CD14-positive monocyte (primary cell): ENCODE data around the gene BCL2L11. TPM values are rescaled to one million over a fixed set of nuclear protein-coding genes. Genes with fewer than 3 reads are reported as not detected.
A peak's percentile ranks its signal among the peaks of the same experiment; 100 is the strongest.

Experiments used
- DNase-seq, 3 donors: peaks; one replicate each; pipeline ENCODE4 v3.0.0-alpha.2; 2011 to 2022
- H2AFZ ChIP-seq: 2 replicates; pipeline ENCODE4 v1.6.0; 2012; ENCODE audit warnings: mild to moderate bottlenecking, low read depth, low read length, inconsistent platforms; ENCODE audit not compliant: insufficient read depth, poor library complexity, severe bottlenecking
- H3K27ac ChIP-seq, 2 donors: 1 replicate in 1 of 2; 2 replicates in 1 of 2; pipeline ENCODE4 v1.5.1; 2012 to 2013; ENCODE audit warnings: low read length in 2 of 2, control low read depth in 1 of 2, inconsistent platforms in 1 of 2, low read depth in 1 of 2, mild to moderate bottlenecking in 1 of 2
- H3K27me3 ChIP-seq, 2 donors: one replicate each; pipeline versions ENCODE4 v1.6.0 to v1.6.1; 2011 to 2013; ENCODE audit warnings: low read length in 2 of 2; ENCODE audit not compliant: control insufficient read depth in 2 of 2, insufficient read depth in 2 of 2
- H3K36me3 ChIP-seq, 2 donors: replicated peaks in 1 of 2; 1 replicate in 1 of 2; 2 replicates in 1 of 2; pipeline versions ENCODE4 v1.5.1 to v1.6.1; 2012 to 2013; ENCODE audit warnings: low read length in 2 of 2, control low read depth in 1 of 2, inconsistent platforms in 1 of 2, mild to moderate bottlenecking in 1 of 2; ENCODE audit not compliant: insufficient read depth in 2 of 2, control insufficient read depth in 1 of 2
- H3K4me1 ChIP-seq, 2 donors: 1 replicate in 1 of 2; 2 replicates in 1 of 2; pipeline versions ENCODE4 v1.5.1 to v1.6.1; 2012 to 2013; ENCODE audit warnings: low read length in 2 of 2, control low read depth in 1 of 2, inconsistent platforms in 1 of 2, mild to moderate bottlenecking in 1 of 2, moderate library complexity in 1 of 2; ENCODE audit not compliant: insufficient read depth in 2 of 2, control insufficient read depth in 1 of 2
- H3K4me2 ChIP-seq: replicated peaks from 2 replicates; pipeline ENCODE3; 2012; ENCODE audit warnings: low read length, moderate library complexity, mild to moderate bottlenecking; ENCODE audit not compliant: poor library complexity, severe bottlenecking; ENCODE audit errors: extremely low read depth
- H3K4me3 ChIP-seq, 3 experiments: fragments of 200-600 bp in 1 of 3; sonication (generic) in 1 of 3; replicated peaks in 1 of 3; 1 replicate in 2 of 3; 2 replicates in 1 of 3; pipeline ENCODE4 v1.5.1; 2011 to 2013; ENCODE audit warnings: low read length in 3 of 3, mild to moderate bottlenecking in 3 of 3, control low read depth in 2 of 3, low read depth in 2 of 3, inconsistent platforms in 1 of 3, moderate library complexity in 1 of 3
- H3K79me2 ChIP-seq: 2 replicates; pipeline ENCODE4 v1.6.0; 2012; ENCODE audit warnings: mild to moderate bottlenecking, control low read depth, inconsistent platforms, low read length, moderate library complexity; ENCODE audit not compliant: insufficient read depth
- H3K9ac ChIP-seq: 2 replicates; pipeline ENCODE4 v1.6.0; 2017; ENCODE audit warnings: low read length, mild to moderate bottlenecking; ENCODE audit not compliant: insufficient read depth, poor library complexity, severe bottlenecking
- H3K9me3 ChIP-seq, 2 donors: replicated peaks in 1 of 2; 1 replicate in 1 of 2; 2 replicates in 1 of 2; pipeline versions ENCODE4 v1.5.1 to v1.6.1; 2012 to 2013; ENCODE audit warnings: low read length in 2 of 2, control low read depth in 1 of 2; ENCODE audit not compliant: control insufficient read depth in 1 of 2, insufficient read depth in 1 of 2
- H4K20me1 ChIP-seq: 2 replicates; pipeline ENCODE4 v1.6.0; 2012; ENCODE audit warnings: mild to moderate bottlenecking, low read length, control low read depth, moderate library complexity; ENCODE audit not compliant: insufficient read depth
- H3K27ac Mint-ChIP-seq, 7 donors: one replicate each; pipeline ENCODE4 v1.8.0; 2020; ENCODE audit warnings: mild to moderate bottlenecking in 7 of 7, mixed read lengths in 7 of 7, moderate library complexity in 6 of 7, inconsistent platforms in 2 of 7
- H3K27me3 Mint-ChIP-seq, 3 donors: one replicate each; pipeline ENCODE4 v1.8.0; 2021 to 2022; ENCODE audit warnings: low read depth in 3 of 3, mild to moderate bottlenecking in 3 of 3, mixed read lengths in 3 of 3, moderate library complexity in 3 of 3, inconsistent platforms in 1 of 3
- H3K36me3 Mint-ChIP-seq, 2 donors: one replicate each; pipeline ENCODE4 v1.8.0; 2020; ENCODE audit warnings: mixed read lengths in 2 of 2, inconsistent platforms in 1 of 2, mild to moderate bottlenecking in 1 of 2
- H3K4me1 Mint-ChIP-seq: one replicate; pipeline ENCODE4 v1.8.0; 2020; ENCODE audit warnings: mild to moderate bottlenecking, mixed read lengths
- H3K4me3 Mint-ChIP-seq, 2 donors: one replicate each; pipeline ENCODE4 v1.8.0; 2020; ENCODE audit warnings: mild to moderate bottlenecking in 2 of 2, mixed read lengths in 2 of 2, moderate library complexity in 1 of 2
- H3K9me3 Mint-ChIP-seq, 7 donors: one replicate each; pipeline ENCODE4 v1.8.0; 2020 to 2022; ENCODE audit warnings: mixed read lengths in 7 of 7, mild to moderate bottlenecking in 6 of 7, moderate library complexity in 6 of 7, inconsistent platforms in 2 of 7
- CTCF ChIP-seq: fragments of 200-600 bp; IDR thresholded peaks from one replicate; pipeline ENCODE4 v1.8.0; 2022; ENCODE audit warnings: antibody characterized with exemption, mild to moderate bottlenecking
- WGBS: methylation state at CpG from one replicate; pipeline ENCODE4 v1.1.5; 2013; ENCODE audit warnings: missing lambda C conversion rate; ENCODE audit not compliant: insufficient coverage; 5-methylcytosine and 5-hydroxymethylcytosine counted together
- intact Hi-C, 2 donors: fragments of 100-400 bp; cut with micrococcal nuclease; formaldehyde crosslinking; loops; one replicate each; pipeline versions ENCODE4 v1.15.0 to v1.15.1; 2023
- polyA plus RNA-seq, 3 donors: library from polyadenylated mRNA; depleted of rRNA in 1 of 3; unstranded in 2 of 3; stranded (reverse) in 1 of 3; fragments of 300-500 nt in 2 of 3; fragments of >200 nt in 1 of 3; fragmentation: Illumina TruSeq in 2 of 3; gene quantifications; 1 replicate in 2 of 3; 2 replicates in 1 of 3; pipeline ENCODE4 v1.2.3, GENCODE V29; 2012 to 2021

BCL2L11 gene
- polyA plus RNA-seq, 3 donors: 8.8 to 27.6 (median 20.4) TPM

GRCh38 chr2:111091811-111092211, 28.9 kb upstream of the BCL2L11 start:
- intact Hi-C loops: no loop called here
- WGBS: 90% methylated on average over 2 of the region's 3 CpGs
- Mint-ChIP-seq H3K36me3 (no peaks in the 10 kb centered on the region), H3K27me3 (peaks cover 0 to 13% (median 11%) of the 10 kb centered on the region in 3 donors), H3K9me3 (peaks cover 0 to 5% (median 0%) of the 10 kb centered on the region in 7 donors), H3K4me3 (no peak overlapping the region), H3K27ac (peak overlapping the region in 1 of 7 donors; percentile 25), H3K4me1 (no peaks in the 10 kb centered on the region)
- Histone ChIP-seq H3K27me3 (no peaks in the 10 kb centered on the region), H3K27ac (no peak overlapping the region), H3K79me2 (no peaks in the 10 kb centered on the region), H3K9ac (no peak overlapping the region), H4K20me1 (no peaks in the 10 kb centered on the region), H3K4me3 (no peak overlapping the region), H3K4me2 (no peak overlapping the region), H3K9me3 (no peaks in the 10 kb centered on the region), H3K4me1 (no peaks in the 10 kb centered on the region), H3K36me3 (no peaks in the 10 kb centered on the region), H2AFZ (no peak overlapping the region)
- no peak for DNase-seq
- no peak for TF ChIP-seq CTCF

GRCh38 chr2:111094691-111095090, 26.0 kb upstream of the BCL2L11 start:
- no peaks in the 10 kb centered on the region for H3K36me3 Mint-ChIP-seq
- no peaks in the 10 kb centered on the region for H4K20me1 ChIP-seq
- TF ChIP-seq CTCF: no peak
- DNase-seq: no peak
- no peak overlapping the region for H3K27ac Mint-ChIP-seq
- no peak overlapping the region for H3K4me2 ChIP-seq
- H3K79me2 ChIP-seq: no peaks in the 10 kb centered on the region
- no peaks in the 10 kb centered on the region for H3K4me1 Mint-ChIP-seq
- H3K27me3 Mint-ChIP-seq: peaks cover 0 to 11% (median 8%) of the 10 kb centered on the region in 3 donors
- no peaks in the 10 kb centered on the region for H3K36me3 ChIP-seq
- H3K4me1 ChIP-seq: no peaks in the 10 kb centered on the region
- H2AFZ ChIP-seq: no peak overlapping the region
- intact Hi-C loops: no loop called here
- WGBS: 100% methylated on average over 1 of the region's 2 CpGs
- H3K4me3 ChIP-seq: no peak overlapping the region
- H3K4me3 Mint-ChIP-seq: no peak overlapping the region
- no peak overlapping the region for H3K9ac ChIP-seq
- peaks cover 0 to 5% (median 0%) of the 10 kb centered on the region in 7 donors for H3K9me3 Mint-ChIP-seq
- H3K27ac ChIP-seq: no peak overlapping the region
- no peaks in the 10 kb centered on the region for H3K27me3 ChIP-seq
- H3K9me3 ChIP-seq: no peaks in the 10 kb centered on the region
